Dendritic cell treated with granulocyte-macrophage colony-stimulating factor and Interleukin-4, amounts not matched to agents 40 ng/mL and 50 ng/mL, for 4 days (primary cell): ENCODE data around the gene YTHDF1.
"Not testable (repeated sequence)": the region's sequence is repeated elsewhere in the genome, so short reads cannot be mapped to it uniquely, and the experiment has no call there.

Source experiments
- H3K27ac Mint-ChIP-seq: one replicate; pipeline ENCODE4 v1.8.0; 2022; ENCODE audit warnings: mild to moderate bottlenecking, mixed read lengths
- H3K27me3 Mint-ChIP-seq: one replicate; pipeline ENCODE4 v1.8.0; 2022; ENCODE audit warnings: mild to moderate bottlenecking, mixed read lengths
- H3K36me3 Mint-ChIP-seq: one replicate; pipeline ENCODE4 v1.8.0; 2022; ENCODE audit warnings: low read depth, mixed read lengths
- H3K4me1 Mint-ChIP-seq: one replicate; pipeline ENCODE4 v1.8.0; 2022; ENCODE audit warnings: low read depth, mixed read lengths
- H3K4me3 Mint-ChIP-seq: one replicate; pipeline ENCODE4 v1.8.0; 2022; ENCODE audit warnings: mild to moderate bottlenecking, moderate library complexity, mixed read lengths
- H3K9me3 Mint-ChIP-seq: one replicate; pipeline ENCODE4 v1.8.0; 2022; ENCODE audit warnings: mixed read lengths
- intact Hi-C: fragments of 100-400 bp; cut with micrococcal nuclease; formaldehyde crosslinking; loops from one replicate; pipeline ENCODE4 v1.15.0; 2022

Gene YTHDF1

DNA sequence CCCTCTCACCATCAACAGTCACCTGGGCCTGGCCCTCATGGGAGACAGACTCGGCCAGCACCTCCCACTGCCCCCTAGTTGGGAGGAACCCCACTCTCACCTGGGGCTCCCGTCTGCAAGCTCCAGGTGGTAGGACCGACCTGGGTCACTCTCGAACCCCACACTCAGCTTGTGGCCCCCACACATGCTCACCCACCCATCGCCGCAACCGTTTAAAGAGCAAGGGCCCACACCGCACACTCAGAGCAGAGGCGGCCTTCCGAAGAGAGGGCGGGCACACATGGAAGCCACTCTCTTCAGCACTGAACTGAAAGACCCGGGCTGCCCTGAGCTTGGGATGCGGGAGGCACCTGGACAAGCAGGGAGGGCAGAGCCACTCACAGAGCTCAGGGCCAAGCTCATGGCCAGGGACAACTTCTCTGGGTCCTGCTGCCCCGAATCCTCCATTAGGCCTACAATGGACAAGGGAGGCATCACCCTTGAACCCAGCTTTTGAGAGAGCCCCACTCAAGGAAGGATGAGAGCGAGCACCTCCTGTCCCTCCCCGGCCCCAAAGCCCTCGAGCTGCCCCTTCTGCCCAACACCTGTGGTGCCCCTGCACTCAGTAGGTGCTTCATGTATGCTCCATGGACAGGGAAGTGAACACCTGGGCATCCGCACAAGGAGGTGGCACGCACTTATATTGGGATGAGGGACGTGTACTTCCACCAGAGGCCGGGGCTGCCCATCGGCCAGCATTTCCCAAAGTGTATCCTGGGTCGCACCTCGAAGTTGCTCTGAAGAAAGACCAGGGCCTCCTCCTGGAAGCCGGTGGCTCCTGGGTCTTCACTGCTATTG lies 50.4 kb downstream of the YTHDF1 start:
- no peak overlapping the region for H3K4me3 Mint-ChIP-seq
- no peaks in the 10 kb centered on the region for H3K4me1 Mint-ChIP-seq
- H3K36me3 Mint-ChIP-seq, result no peaks in the 10 kb centered on the region
- H3K27me3 Mint-ChIP-seq, result peaks cover 7% of the 10 kb centered on the region
- H3K9me3 Mint-ChIP-seq, result no peaks in the 10 kb centered on the region
- intact Hi-C loops, result no loop called here
- H3K27ac Mint-ChIP-seq, result no peak overlapping the region

DNA sequence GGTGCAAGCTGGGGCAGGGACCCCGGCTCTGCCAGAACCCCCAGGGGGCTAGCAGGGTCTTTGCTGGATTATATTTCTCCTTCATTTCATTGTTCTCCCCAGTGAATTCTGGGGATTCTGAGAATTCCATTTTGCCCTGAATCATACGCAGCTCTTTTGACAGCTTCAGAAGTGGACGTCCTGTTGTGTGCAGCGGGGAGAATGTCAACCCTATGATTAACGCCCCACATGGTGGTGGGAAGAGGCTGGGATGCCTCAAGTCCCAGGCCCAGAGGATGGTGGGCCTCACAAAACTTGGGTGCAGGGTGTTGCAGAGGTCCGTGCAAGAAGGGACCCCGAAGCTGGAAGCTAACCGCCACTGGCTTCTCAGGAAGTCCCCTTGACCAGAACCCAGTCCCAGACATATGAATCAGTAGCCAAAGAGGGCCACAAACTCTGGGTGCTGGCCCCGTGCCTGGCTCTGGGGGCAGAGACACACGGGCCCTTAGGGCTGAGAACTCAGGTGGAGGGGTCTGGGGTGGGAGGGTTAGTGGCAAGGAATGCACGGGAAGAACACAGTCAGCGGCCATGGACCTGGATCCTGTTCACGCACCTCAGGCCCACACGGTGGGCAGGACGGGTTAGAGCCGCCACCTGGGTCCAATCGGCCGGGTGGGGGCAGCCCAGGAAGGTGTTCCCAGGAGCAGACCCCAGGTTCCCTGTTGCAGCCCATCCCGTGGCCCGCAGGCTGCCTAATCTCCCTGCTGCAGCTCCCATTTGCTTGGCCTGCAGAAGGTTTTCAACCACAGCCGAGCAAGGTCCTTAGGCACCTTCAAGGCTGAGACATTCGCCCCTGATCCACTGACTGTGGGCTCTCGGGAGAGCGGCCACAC lies 51.2 kb downstream of the YTHDF1 start:
- no peaks in the 10 kb centered on the region for H3K9me3 Mint-ChIP-seq
- intact Hi-C loops, result no loop called here
- H3K4me1 Mint-ChIP-seq, result no peaks in the 10 kb centered on the region
- no peak overlapping the region for H3K27ac Mint-ChIP-seq
- H3K36me3 Mint-ChIP-seq, result no peaks in the 10 kb centered on the region
- no peak overlapping the region for H3K4me3 Mint-ChIP-seq
- H3K27me3 Mint-ChIP-seq, result peaks cover 4% of the 10 kb centered on the region

DNA sequence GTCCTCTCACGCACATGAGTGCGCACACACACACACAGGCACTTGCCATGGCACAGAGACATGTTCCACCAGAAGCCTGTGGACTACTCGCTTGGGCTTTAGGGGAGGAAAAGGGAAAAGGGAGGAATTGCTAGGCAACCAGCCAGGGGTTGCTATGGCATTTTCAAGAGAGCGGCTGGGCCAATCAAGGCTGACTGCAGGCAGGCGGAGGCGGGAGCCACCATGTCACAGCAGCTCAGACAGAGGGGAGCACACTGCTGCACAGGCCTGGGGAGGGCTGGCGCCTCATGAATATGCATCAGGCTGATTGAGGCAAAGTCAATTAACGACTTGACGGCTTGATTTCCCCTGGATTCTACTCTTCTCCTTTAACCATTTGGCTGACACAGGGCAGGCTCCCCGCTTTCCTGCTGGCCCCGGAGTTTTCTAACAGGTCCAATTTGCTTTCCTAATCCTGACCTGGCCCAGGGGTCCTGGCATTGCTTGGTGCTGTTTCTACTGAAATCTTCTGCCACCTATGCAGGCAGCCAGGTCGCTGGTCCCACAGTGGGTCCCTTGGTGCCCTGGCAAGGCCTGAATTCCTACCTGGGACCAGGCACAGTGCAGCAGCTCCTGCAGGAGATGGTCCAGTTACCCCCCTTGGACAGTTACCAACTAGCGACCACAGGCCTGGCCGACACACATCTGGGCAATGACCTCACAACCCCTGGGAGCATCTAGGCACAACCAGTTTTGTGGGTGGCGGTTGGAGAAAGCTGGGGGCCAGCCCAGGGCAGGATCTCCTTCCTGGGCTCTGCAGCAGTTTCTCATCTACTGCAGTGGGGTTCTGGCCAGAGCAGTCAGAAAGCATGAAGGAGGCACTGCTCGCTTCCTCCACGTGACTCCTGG lies 52.1 kb downstream of the YTHDF1 start:
- Mint-ChIP-seq H3K4me3 (no peak overlapping the region), H3K9me3 (no peaks in the 10 kb centered on the region), H3K27me3 (peaks cover 1% of the 10 kb centered on the region), H3K4me1 (no peaks in the 10 kb centered on the region), H3K27ac (no peak overlapping the region), H3K36me3 (no peaks in the 10 kb centered on the region)
- intact Hi-C loops, result no loop called here

DNA sequence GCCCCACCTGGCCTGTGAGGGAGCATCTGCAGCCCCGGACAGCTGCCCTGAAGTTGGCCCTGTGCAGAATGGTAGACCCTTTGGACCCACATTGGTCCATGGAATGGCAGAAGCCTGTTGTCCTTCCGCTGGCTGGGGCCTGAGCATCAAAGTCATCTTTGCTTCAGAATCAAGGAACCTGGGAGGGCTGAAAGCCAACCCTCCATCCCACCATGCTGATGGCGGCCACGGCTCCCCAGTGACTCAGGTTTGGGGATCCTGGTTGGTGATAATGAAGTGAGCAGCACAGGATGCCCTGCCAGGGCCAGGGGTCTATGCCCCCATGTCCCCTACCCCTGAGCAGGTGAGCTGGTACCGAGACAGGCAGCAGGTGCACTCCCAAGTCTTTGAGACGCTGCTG lies 52.8 kb downstream of the YTHDF1 start:
- intact Hi-C loops, result no loop called here
- Mint-ChIP-seq H3K36me3 (no peaks in the 10 kb centered on the region), H3K27ac (no peak overlapping the region), H3K4me1 (no peaks in the 10 kb centered on the region), H3K9me3 (no peaks in the 10 kb centered on the region), H3K27me3 (peaks cover 1% of the 10 kb centered on the region), H3K4me3 (no peak overlapping the region)

DNA sequence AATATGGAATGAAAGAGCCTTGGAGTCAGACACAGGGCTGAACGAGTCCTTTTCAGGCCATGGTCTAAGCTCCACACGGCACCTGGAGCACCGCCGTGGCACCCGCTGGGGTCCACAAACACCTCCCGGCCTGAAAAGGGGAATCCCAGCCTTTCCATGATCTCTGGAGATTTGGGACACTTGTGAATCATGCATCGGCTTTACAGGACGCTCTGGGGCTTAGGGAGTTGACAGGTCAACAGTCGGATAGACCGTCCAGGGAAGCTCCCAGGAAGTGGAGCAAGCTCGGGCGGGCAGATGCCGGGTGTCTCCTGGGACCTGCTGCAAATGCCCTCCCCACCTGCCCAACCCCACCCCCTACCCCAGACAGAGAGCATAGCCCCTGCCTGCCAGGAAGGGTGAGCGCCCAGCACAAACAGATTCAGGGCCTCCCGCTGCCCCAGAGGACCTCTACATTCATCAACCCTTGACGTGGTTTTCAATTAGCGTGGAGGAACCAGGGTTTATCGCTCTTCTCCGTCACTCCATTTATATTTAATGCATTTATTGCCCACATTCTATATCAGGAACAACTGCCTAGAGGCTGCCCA lies 53.6 kb downstream of the YTHDF1 start:
- Mint-ChIP-seq H3K27me3 (peaks cover 1% of the 10 kb centered on the region), H3K4me1 (no peaks in the 10 kb centered on the region), H3K27ac (no peak overlapping the region), H3K9me3 (no peaks in the 10 kb centered on the region), H3K36me3 (no peaks in the 10 kb centered on the region), H3K4me3 (no peak overlapping the region)
- intact Hi-C loops, result no loop called here

DNA sequence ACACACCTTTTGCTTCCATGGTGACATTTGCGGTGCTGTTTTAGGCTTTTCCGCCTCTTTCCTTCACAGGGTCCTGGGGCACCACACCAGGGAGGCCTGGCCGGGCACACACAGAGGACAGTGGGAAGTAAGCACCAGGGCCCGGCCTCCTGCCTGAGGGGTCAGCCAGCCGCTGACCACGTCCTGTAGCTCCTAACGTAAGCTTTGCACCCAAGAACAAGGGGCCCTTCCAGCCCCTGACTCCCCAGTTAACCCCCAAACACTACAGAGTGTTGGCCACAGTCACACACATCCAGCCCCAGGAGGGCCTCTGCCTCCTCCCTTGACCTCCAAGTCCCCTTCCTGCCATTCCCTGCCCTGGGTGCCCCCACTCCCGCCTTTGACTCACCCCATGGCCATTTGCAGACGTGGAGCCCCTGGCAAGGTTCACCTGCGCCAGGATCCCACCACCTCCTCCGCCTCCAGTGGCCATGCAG lies 54.7 kb downstream of the YTHDF1 start:
- H3K27ac Mint-ChIP-seq, result no peak overlapping the region
- no peaks in the 10 kb centered on the region for H3K36me3 Mint-ChIP-seq
- H3K9me3 Mint-ChIP-seq, result no peaks in the 10 kb centered on the region
- intact Hi-C loops, result no loop called here
- peaks cover 1% of the 10 kb centered on the region for H3K27me3 Mint-ChIP-seq
- H3K4me1 Mint-ChIP-seq, result no peaks in the 10 kb centered on the region
- no peak overlapping the region for H3K4me3 Mint-ChIP-seq

DNA sequence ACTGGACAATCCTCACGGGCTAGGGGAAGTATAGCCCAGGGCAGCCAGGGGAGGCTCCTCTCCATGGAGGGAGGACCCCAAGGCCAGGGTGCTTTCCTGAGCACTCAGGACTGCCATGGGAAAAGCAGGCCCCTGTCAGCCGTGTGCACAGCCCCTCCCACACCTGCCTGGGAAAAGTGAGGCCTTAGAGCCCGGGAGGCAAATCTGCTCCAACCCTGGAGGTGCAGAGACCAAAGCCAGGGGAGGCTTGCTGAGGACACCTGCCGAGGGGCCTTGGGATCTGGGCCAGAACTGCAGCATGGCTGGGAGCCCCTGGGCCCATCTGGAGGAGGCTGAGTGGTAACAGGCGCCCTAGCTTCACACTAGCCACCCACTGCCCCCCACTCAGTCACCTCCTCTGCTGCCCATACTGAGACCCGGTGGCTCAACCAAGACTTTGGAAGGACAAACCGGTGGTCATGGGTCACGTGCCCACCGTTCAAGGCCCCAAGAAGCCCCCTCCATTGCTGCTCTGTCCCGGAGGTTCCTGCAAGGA lies 55.2 kb downstream of the YTHDF1 start:
- Mint-ChIP-seq H3K9me3 (no peaks in the 10 kb centered on the region), H3K36me3 (no peaks in the 10 kb centered on the region), H3K27me3 (peaks cover 5% of the 10 kb centered on the region), H3K4me1 (no peaks in the 10 kb centered on the region), H3K27ac (no peak overlapping the region), H3K4me3 (no peak overlapping the region)
- intact Hi-C loops, result no loop called here

DNA sequence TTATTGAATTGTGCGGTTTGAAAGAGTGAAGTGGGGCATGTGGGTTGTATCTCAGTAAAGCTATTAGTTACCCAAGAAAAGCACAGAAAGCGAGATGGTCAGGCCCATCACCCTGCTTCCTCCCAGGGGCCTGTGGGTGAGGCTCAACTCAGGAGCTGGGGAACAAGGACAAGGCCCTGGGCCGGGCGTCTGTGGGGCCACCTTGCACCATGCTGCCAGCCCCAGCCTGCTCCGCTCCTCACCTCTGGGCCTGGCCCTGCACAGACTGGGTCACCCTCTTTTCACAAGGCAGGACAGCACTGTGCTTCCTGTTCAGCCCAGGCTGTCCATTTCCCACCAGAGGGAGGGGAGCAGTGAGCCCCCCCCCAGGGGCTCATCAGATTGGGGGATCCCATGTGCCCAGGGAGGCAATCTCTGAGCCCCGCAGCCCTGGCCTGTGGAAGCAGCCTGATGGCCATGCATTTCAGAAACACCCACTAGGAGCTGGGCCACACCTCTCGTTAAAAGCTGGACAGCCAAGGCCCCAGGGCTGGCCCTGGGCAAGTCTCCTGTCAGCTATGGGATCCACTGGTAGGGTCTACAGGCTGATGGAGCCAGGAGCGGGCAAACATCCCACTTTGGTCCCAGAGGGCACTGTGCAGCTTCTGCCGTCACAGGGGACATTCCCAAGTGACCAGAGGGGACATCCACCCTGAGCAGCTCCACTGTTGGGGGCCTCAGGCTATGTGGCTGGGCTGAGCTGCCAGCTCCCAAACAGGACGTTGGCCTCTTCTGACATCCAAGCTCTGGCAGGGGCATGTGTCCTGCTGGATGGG lies 55.9 kb downstream of the YTHDF1 start:
- Mint-ChIP-seq H3K27ac (no peak overlapping the region), H3K9me3 (no peaks in the 10 kb centered on the region), H3K4me1 (no peaks in the 10 kb centered on the region), H3K27me3 (peaks cover 7% of the 10 kb centered on the region), H3K4me3 (no peak overlapping the region), H3K36me3 (no peaks in the 10 kb centered on the region)
- intact Hi-C loops, result no loop called here

DNA sequence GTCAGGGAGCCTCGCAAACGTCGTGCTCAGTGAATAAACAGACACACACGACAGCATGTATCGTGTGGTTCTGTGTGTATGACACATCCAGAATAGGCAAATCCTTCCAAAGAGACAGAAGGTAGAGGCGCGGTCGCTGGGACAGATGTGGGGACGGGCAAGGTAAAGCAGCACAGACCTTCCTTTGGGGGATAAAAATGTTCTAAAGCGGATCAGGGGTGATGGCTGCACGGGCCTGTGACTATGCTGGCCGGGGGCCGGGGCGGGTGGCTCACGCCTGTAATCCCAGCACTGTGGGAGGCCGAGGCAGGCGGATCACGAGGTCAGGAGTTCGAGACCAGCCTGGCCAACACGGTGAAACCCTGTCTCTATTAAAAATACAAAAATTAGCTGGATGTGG lies 56.7 kb downstream of the YTHDF1 start:
- H3K4me1 Mint-ChIP-seq, H3K9me3 Mint-ChIP-seq, H3K4me3 Mint-ChIP-seq, H3K36me3 Mint-ChIP-seq, H3K27ac Mint-ChIP-seq, intact Hi-C loops: not testable (repeated sequence)
- peaks cover 11% of the 10 kb centered on the region for H3K27me3 Mint-ChIP-seq

DNA sequence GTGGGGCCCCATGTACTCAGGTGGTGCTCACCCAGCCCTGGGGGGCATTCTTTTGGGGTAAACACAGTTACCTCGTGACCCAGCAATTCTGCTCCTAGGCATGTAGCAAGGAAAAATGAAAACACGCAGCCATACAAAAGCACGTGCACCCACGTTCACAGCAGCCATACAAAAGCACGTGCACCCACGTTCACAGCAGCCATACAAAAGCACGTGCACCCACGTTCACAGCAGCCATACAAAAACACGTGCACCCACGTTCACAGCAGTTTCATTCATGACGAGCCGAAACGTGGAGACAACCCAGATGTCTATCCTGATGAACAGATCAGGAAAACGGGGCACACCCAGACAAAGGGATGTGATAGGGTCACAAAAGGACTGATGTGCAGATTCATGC lies 57.1 kb downstream of the YTHDF1 start:
- Mint-ChIP-seq H3K27me3 (peaks cover 15% of the 10 kb centered on the region), H3K27ac (no peak overlapping the region), H3K4me3 (no peak overlapping the region), H3K9me3 (no peaks in the 10 kb centered on the region), H3K4me1 (no peaks in the 10 kb centered on the region), H3K36me3 (no peaks in the 10 kb centered on the region)
- intact Hi-C loops, result no loop called here

DNA sequence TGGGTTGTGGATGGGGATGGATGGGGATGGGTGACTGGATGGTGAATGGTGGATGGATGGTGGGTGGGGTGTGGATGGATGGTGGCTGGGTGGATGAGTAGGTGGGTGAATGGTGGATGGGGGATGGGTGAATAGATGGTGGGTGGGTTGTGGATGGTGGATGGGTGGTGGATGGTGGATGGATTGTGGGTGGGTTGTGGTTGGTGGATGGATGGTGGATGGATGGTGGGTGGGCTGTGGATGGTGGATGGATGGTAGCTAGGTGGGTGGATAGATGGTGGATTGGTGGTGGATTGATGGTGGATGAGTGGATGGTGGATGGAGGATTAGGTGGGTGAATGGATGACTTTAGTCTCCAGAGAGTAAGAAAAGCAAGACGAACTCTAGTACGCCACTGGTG lies 57.6 kb downstream of the YTHDF1 start:
- Mint-ChIP-seq H3K9me3 (no peaks in the 10 kb centered on the region), H3K4me3 (no peak overlapping the region), H3K4me1 (no peaks in the 10 kb centered on the region), H3K36me3 (no peaks in the 10 kb centered on the region), H3K27me3 (peaks cover 16% of the 10 kb centered on the region), H3K27ac (no peak overlapping the region)
- intact Hi-C loops, result no loop called here

DNA sequence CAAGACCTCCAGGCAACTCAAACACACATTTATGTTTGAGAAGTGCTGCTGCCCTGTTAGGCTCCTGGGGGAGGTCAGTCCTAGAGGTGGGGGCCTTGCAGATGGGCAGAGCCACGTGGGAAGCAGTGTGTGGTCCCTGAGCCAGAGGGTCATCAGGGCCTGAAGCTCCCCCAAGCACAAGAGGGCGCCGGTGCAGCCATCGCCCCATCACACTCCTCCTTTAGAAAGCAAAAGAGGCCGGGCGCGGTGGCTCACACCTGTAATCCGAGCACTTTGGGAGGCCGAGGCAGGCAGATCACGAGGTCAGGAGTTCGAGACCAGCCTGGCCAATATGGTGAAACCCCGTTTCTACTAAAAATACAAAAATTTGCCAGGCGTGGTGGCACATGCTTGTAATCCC lies 58.5 kb downstream of the YTHDF1 start:
- H3K27me3 Mint-ChIP-seq, result peaks cover 17% of the 10 kb centered on the region
- H3K27ac Mint-ChIP-seq, H3K36me3 Mint-ChIP-seq, H3K4me3 Mint-ChIP-seq, intact Hi-C loops, H3K9me3 Mint-ChIP-seq, H3K4me1 Mint-ChIP-seq: not testable (repeated sequence)
